Measurements from ENCODE around the gene DCK. TPM values are rescaled to one million over a fixed set of nuclear protein-coding genes. Genes with fewer than 3 reads are reported as not detected.
A peak's percentile ranks its signal among the peaks of the same experiment; 100 is the strongest.

The DCK gene
- total and polyA plus RNA-seq, 9 of the 15 experiments (the other 6 are each of a cell fraction or from before 2014, with no cell fraction given), result 11.3 to 25.8 (median 19.6) TPM

DNA sequence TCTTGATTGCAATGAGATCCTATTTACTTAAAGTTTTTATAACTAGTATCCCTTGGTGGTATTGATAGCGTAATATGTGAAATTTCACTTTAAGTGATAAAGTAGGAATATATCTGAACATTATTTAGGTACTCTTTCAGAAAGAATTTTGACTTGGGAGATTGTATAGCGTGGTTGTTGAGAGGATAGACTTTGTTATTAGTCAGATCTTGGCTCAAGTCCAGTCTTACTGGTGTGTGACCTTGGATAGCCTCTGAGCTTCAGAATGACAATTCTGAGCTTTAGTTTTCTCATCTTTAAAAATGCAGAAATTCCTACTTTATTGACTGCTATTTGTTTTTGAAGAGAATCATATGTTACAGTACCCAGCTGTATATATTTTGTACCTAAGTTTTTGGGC lies 32.6 kb downstream of the DCK start (continued):
- TF ChIP-seq, protein P1, sequence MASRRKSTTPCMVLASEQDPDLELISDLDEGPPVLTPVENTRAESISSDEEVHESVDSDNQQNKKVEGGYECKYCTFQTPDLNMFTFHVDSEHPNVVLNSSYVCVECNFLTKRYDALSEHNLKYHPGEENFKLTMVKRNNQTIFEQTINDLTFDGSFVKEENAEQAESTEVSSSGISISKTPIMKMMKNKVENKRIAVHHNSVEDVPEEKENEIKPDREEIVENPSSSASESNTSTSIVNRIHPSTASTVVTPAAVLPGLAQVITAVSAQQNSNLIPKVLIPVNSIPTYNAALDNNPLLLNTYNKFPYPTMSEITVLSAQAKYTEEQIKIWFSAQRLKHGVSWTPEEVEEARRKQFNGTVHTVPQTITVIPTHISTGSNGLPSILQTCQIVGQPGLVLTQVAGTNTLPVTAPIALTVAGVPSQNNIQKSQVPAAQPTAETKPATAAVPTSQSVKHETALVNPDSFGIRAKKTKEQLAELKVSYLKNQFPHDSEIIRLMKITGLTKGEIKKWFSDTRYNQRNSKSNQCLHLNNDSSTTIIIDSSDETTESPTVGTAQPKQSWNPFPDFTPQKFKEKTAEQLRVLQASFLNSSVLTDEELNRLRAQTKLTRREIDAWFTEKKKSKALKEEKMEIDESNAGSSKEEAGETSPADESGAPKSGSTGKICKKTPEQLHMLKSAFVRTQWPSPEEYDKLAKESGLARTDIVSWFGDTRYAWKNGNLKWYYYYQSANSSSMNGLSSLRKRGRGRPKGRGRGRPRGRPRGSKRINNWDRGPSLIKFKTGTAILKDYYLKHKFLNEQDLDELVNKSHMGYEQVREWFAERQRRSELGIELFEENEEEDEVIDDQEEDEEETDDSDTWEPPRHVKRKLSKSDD (conservative IDR thresholded peaks at IDR 0.05; ENCODE audit: low read length), result no peak
- TF ChIP-seq MTF1 (CRISPR knock-in tag; IDR thresholded peaks at IDR 0.05; ENCODE audit: borderline replicate concordance) (no peak), SMARCE1 (IDR thresholded peaks at IDR 0.05) (peak; percentile 68), EP300 (IDR thresholded peaks at IDR 0.05; ENCODE audit: low read length) (0 out of 2 replicates have a peak, but pooled peaks have one; percentile 16), NFIC (IDR thresholded peaks at IDR 0.05) (peak; percentile 96), ZNF699 (CRISPR knock-in tag; IDR thresholded peaks at IDR 0.05; ENCODE audit: insufficient replicate concordance) (no peak), RBBP5 (IDR thresholded peaks at IDR 0.05; ENCODE audit: borderline replicate concordance, insufficient read depth, low read length, poor library complexity, severe bottlenecking) (no peak), HSF4 (CRISPR knock-in tag; IDR thresholded peaks at IDR 0.05; ENCODE audit: borderline replicate concordance) (no peak), HMG20B (CRISPR knock-in tag; IDR thresholded peaks at IDR 0.05) (no peak), ESRRA (IDR thresholded peaks at IDR 0.05; ENCODE audit: borderline replicate concordance, low read depth) (peak; percentile 83), L3MBTL2 (IDR thresholded peaks at IDR 0.05) (no peak), JUN (IDR thresholded peaks at IDR 0.05; ENCODE audit: borderline replicate concordance, low read depth, low read length) (peak; percentile 39; the same call in 1 of the 2 replicates), JUN (CRISPR knock-in tag; IDR thresholded peaks at IDR 0.05; ENCODE audit: borderline replicate concordance) (no peak), HNRNPLL (IDR thresholded peaks at IDR 0.05; ENCODE audit: low read depth, low read length, poor library complexity, severe bottlenecking) (no peak), GATAD2A (IDR thresholded peaks at IDR 0.05) (no peak)
- TF ChIP-seq, protein P2, sequence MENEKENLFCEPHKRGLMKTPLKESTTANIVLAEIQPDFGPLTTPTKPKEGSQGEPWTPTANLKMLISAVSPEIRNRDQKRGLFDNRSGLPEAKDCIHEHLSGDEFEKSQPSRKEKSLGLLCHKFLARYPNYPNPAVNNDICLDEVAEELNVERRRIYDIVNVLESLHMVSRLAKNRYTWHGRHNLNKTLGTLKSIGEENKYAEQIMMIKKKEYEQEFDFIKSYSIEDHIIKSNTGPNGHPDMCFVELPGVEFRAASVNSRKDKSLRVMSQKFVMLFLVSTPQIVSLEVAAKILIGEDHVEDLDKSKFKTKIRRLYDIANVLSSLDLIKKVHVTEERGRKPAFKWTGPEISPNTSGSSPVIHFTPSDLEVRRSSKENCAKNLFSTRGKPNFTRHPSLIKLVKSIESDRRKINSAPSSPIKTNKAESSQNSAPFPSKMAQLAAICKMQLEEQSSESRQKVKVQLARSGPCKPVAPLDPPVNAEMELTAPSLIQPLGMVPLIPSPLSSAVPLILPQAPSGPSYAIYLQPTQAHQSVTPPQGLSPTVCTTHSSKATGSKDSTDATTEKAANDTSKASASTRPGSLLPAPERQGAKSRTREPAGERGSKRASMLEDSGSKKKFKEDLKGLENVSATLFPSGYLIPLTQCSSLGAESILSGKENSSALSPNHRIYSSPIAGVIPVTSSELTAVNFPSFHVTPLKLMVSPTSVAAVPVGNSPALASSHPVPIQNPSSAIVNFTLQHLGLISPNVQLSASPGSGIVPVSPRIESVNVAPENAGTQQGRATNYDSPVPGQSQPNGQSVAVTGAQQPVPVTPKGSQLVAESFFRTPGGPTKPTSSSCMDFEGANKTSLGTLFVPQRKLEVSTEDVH (IDR thresholded peaks at IDR 0.05; ENCODE audit: low read depth, partially characterized antibody), result no peak
- TF ChIP-seq, protein P3, sequence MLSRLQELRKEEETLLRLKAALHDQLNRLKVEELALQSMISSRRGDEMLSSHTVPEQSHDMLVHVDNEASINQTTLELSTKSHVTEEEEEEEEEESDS (CRISPR knock-in tag; IDR thresholded peaks at IDR 0.05), result no peak
- TF ChIP-seq, protein P4, sequence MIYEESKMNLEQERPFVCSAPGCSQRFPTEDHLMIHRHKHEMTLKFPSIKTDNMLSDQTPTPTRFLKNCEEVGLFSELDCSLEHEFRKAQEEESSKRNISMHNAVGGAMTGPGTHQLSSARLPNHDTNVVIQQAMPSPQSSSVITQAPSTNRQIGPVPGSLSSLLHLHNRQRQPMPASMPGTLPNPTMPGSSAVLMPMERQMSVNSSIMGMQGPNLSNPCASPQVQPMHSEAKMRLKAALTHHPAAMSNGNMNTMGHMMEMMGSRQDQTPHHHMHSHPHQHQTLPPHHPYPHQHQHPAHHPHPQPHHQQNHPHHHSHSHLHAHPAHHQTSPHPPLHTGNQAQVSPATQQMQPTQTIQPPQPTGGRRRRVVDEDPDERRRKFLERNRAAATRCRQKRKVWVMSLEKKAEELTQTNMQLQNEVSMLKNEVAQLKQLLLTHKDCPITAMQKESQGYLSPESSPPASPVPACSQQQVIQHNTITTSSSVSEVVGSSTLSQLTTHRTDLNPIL (CRISPR knock-in tag; IDR thresholded peaks at IDR 0.05), result no peak
